Stimulated activated memory B cell treated with anti-CD40 and anti-IgM and Interleukin-4, amounts not matched to agents 10 μg/mL and 1 μg/mL and 100 μg/mL, for 72 hours (primary cell): ENCODE data around the gene ARHGDIG.

Experiments used
- ATAC-seq: fragments of 150-1000 bp; cut with Tn5 transposase; 2 replicates; pipeline ENCODE4 v1.10.0; 2021
- H3K27ac Mint-ChIP-seq: one replicate; pipeline ENCODE4 v1.8.0; 2022; ENCODE audit warnings: mild to moderate bottlenecking, mixed read lengths
- H3K27me3 Mint-ChIP-seq: one replicate; pipeline ENCODE4 v1.8.0; 2022; ENCODE audit warnings: mixed read lengths
- H3K36me3 Mint-ChIP-seq: one replicate; pipeline ENCODE4 v1.8.0; 2022; ENCODE audit warnings: mixed read lengths
- H3K4me1 Mint-ChIP-seq: one replicate; pipeline ENCODE4 v1.8.0; 2022; ENCODE audit warnings: mixed read lengths
- H3K4me3 Mint-ChIP-seq: one replicate; pipeline ENCODE4 v1.8.0; 2022; ENCODE audit warnings: mild to moderate bottlenecking, moderate library complexity, mixed read lengths
- H3K9me3 Mint-ChIP-seq: one replicate; pipeline ENCODE4 v1.8.0; 2022; ENCODE audit warnings: mixed read lengths

The ARHGDIG gene

DNA sequence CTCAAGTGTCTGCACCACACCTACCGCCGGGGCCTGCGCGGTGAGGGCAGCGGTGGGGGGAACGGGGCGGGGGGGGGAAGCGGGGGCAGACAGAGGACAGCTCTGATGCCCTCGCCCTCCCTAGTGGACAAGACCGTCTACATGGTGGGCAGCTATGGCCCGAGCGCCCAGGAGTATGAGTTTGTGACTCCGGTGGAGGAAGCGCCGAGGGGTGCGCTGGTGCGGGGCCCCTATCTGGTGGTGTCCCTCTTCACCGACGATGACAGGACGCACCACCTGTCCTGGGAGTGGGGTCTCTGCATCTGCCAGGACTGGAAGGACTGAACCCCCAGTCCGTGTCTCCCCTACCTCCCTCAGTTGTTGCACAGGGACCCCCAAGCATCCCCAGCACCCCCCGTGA is 2.1 kb downstream of the ARHGDIG start:
- no peak overlapping the region for H3K4me3 Mint-ChIP-seq
- ATAC-seq: no peak
- peaks cover 46% of the 10 kb centered on the region for H3K27me3 Mint-ChIP-seq
- no peak overlapping the region for H3K27ac Mint-ChIP-seq
- peaks cover 7% of the 10 kb centered on the region for H3K4me1 Mint-ChIP-seq
- H3K36me3 Mint-ChIP-seq: peaks cover 14% of the 10 kb centered on the region
- H3K9me3 Mint-ChIP-seq: no peaks in the 10 kb centered on the region

GRCh38 chr16:283033-283805 is 2.8 kb downstream of the ARHGDIG start, which contains the start of gene PDIA2:
Gene PDIA2, plus strand, starts transcription at chr16:283164. Its CDS starts 6 bp downstream, at chr16:283170.
- no peak within 1 kb of the TSS for H3K27ac Mint-ChIP-seq
- peaks cover 21% of the 10 kb centered on the region for H3K36me3 Mint-ChIP-seq
- no peak within 1 kb of the TSS for H3K4me3 Mint-ChIP-seq
- H3K4me1 Mint-ChIP-seq: peaks cover 7% of the 10 kb centered on the region
- ATAC-seq: no peak
- no peaks in the 10 kb centered on the region for H3K9me3 Mint-ChIP-seq
- H3K27me3 Mint-ChIP-seq: peaks cover 41% of the 10 kb centered on the region

- Mint-ChIP-seq H3K27ac (no peak overlapping the region), H3K4me3 (no peak overlapping the region), H3K9me3 (no peaks in the 10 kb centered on the region), H3K36me3 (peaks cover 23% of the 10 kb centered on the region), H3K4me1 (peaks cover under 1% of the 10 kb centered on the region), H3K27me3 (peaks cover 28% of the 10 kb centered on the region)
- no peak for ATAC-seq
Measured at GRCh38 chr16:284204-285120, 4.1 kb downstream of the ARHGDIG start.

DNA sequence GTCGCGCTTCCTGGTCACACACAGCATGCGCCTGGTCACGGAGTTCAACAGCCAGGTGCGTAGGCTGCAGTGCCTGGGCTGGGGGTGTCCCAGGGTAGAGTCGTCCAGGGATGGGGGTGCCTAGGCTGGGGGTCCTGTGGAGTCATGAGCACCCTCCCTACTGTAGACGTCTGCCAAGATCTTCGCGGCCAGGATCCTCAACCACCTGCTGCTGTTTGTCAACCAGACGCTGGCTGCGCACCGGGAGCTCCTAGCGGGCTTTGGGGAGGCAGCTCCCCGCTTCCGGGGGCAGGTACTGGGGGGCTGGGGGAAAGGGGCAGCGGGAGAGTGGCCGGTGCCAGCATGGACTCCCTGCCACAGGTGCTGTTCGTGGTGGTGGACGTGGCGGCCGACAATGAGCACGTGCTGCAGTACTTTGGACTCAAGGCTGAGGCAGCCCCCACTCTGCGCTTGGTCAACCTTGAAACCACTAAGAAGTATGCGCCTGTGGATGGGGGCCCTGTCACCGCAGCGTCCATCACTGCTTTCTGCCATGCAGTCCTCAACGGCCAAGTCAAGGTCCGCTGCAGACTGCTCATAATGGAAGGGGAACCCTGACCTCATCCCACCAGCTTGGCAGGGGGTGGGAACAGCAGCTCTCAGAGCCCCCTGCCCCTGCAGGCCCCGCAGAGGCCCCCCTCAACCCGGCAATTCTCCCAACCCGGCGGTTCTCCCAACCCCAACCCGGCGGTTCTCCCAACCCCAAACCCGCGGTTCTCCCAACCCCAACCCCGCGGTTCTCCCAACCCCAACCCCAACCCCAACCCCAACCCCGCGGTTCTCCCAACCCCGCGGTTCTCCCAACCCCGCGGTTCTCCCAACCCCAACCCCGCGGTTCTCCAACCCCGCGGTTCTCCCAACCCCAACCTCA is 5.0 kb downstream of the ARHGDIG start:
- Mint-ChIP-seq H3K27ac (no peak overlapping the region), H3K4me1 (no peaks in the 10 kb centered on the region), H3K27me3 (peaks cover 27% of the 10 kb centered on the region), H3K4me3 (no peak overlapping the region), H3K36me3 (peaks cover 27% of the 10 kb centered on the region), H3K9me3 (no peaks in the 10 kb centered on the region)
- no peak for ATAC-seq

- ATAC-seq: no peak
- H3K4me1 Mint-ChIP-seq: no peaks in the 10 kb centered on the region
- H3K9me3 Mint-ChIP-seq: no peaks in the 10 kb centered on the region
- H3K36me3 Mint-ChIP-seq: peaks cover 40% of the 10 kb centered on the region
- H3K4me3 Mint-ChIP-seq: no peak overlapping the region
- H3K27me3 Mint-ChIP-seq: peaks cover 16% of the 10 kb centered on the region
- H3K27ac Mint-ChIP-seq: no peak overlapping the region
Measured at GRCh38 chr16:286491-287297, 6.3 kb downstream of the ARHGDIG start.

GRCh38 chr16:287298-287811 is 7.0 kb downstream of the ARHGDIG start:
- no peaks in the 10 kb centered on the region for H3K4me1 Mint-ChIP-seq
- H3K4me3 Mint-ChIP-seq: no peak overlapping the region
- no peak overlapping the region for H3K27ac Mint-ChIP-seq
- peaks cover 9% of the 10 kb centered on the region for H3K27me3 Mint-ChIP-seq
- no peaks in the 10 kb centered on the region for H3K9me3 Mint-ChIP-seq
- ATAC-seq: no peak
- peaks cover 45% of the 10 kb centered on the region for H3K36me3 Mint-ChIP-seq

DNA sequence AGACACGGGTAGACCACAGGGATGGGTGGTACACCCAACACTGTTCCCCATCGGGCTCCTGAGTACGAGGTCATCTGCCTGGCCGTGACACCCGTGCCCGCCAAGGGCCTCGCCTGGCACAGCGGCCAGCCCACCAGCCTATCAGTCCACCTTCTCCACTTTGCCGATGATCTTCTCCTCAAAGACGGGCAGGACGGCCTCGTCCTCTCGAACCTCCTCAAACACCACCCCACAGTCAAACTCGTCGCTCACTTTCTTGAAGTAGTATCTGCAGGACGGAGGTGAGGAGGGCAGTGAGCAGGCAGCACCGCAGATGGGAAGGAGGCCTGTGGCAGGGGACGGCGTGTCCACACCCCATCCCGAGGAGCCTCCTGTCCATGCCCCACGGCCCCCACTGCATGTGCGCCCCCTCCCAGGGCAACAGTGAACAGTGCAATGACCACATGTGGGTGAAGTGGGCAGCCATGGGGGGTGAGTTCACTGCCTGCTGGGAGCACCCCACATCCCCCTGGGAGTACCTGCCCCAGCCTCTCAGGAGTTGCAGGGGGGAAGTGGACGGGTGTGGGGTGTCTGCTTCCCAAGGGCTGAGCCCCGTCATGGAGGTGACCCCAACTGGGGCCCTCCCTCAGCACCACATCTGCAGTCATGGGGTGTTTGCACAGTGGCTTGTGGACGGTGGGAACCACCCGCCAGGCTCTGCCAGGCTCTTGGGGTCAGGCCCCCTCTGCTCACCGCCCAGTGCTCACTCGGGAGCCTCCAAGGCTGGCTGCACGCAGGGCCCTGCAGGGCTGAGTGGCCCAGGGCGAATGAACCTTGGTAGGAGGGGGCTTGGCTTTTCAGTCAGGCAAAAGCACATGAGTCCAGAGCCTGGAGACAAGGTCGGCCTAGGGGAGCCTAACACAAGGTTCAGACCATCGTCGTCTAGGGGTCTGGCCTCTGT is 7.9 kb downstream of the ARHGDIG start:
- Mint-ChIP-seq H3K4me3 (no peak overlapping the region), H3K4me1 (no peaks in the 10 kb centered on the region), H3K36me3 (peaks cover 54% of the 10 kb centered on the region), H3K27me3 (peaks cover under 1% of the 10 kb centered on the region), H3K27ac (no peak overlapping the region), H3K9me3 (no peaks in the 10 kb centered on the region)
- ATAC-seq: no peak

DNA sequence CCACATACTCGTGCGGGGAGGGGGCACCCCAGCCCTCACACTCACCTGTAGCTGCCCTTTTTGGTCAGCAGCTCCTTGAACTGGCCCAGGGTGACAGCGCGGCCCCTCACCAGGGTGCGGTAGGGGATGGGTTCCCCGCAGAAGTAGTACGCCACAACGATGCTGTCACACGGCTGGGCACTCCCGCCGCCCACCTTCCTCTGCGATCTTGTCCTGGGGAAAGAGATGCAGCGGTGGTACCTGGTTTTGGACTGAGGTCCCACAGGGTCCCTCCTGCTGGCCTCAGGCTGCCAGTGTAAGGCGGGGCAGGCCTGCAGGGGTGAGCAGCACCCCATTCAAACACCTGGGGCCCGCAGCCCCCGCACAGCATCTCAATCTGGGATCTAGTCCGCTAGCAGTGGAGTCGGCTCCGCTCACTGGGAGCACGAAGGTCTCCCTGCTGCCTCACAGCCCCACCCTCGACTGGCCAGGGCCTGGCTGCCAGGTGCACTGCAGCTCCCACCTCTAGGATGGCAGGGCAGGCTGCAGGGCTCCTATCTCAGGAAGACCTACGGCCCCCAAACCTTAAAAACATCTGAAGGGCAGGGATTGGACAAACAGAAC is 9.1 kb downstream of the ARHGDIG start:
- Mint-ChIP-seq H3K36me3 (peaks cover 63% of the 10 kb centered on the region), H3K27ac (no peak overlapping the region), H3K9me3 (no peaks in the 10 kb centered on the region), H3K4me3 (no peak overlapping the region), H3K27me3 (no peaks in the 10 kb centered on the region), H3K4me1 (no peaks in the 10 kb centered on the region)
- ATAC-seq: no peak

DNA sequence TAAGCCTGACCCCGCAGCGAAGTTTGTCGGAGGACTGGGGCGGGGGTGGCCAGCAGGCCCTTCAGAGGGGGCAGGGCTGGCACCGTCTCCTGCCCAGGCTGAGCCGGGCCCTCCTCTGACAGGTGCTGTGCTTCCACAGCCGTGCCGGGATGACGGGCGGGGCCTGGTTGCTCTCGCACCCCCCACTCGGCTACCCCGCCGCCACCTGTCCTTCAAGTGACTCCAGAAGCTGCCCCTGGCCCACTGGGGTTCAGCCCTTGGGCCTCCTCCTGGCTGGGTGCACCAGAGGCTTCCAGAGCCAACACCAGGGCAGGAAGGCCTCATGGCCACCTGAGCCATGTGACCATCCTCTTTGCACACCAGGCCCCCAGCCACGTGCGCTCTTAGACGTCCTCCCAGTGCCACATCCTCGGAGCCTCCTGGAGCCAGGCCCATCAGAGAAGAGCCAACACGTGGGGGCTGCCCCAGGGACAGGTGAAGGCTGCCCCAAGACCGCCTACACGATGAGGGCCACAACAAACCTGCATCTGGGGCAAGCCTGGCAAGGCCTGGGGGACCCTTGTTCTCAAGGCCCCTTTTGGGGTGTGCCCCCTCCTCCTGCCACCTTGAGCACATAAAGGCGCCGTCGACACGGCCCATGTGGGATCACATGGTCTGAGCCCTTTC is 9.8 kb downstream of the ARHGDIG start:
- H3K36me3 Mint-ChIP-seq: peaks cover 63% of the 10 kb centered on the region
- H3K27me3 Mint-ChIP-seq: no peaks in the 10 kb centered on the region
- no peak overlapping the region for H3K27ac Mint-ChIP-seq
- no peak for ATAC-seq
- H3K4me1 Mint-ChIP-seq: no peaks in the 10 kb centered on the region
- H3K9me3 Mint-ChIP-seq: no peaks in the 10 kb centered on the region
- H3K4me3 Mint-ChIP-seq: no peak overlapping the region

GRCh38 chr16:290681-291405 is 10.5 kb downstream of the ARHGDIG start:
- Mint-ChIP-seq H3K4me3 (no peak overlapping the region), H3K9me3 (no peaks in the 10 kb centered on the region), H3K27ac (no peak overlapping the region), H3K4me1 (no peaks in the 10 kb centered on the region), H3K27me3 (no peaks in the 10 kb centered on the region), H3K36me3 (peaks cover 63% of the 10 kb centered on the region)
- ATAC-seq: no peak

DNA sequence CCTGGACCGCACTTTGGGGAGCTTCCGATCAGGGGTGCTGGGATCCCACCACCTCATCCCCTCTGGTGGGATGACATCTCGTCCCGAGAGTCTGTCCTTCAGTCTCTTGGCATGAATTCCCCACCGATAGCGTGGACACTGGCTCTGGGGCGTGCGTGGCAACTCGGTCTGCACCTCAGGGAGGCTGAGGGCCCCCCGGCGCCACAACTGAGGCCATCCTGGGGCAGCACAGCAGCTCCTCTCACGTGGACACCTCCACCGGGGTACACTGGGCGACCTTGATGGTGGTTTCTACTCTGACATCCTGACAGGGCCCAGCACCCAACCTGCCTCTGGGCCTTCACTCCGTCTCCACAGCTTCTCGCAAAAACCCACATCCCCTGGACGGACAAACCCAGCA is 11.1 kb downstream of the ARHGDIG start:
- H3K4me3 Mint-ChIP-seq: no peak overlapping the region
- peaks cover 59% of the 10 kb centered on the region for H3K36me3 Mint-ChIP-seq
- ATAC-seq: no peak
- no peak overlapping the region for H3K27ac Mint-ChIP-seq
- no peaks in the 10 kb centered on the region for H3K27me3 Mint-ChIP-seq
- H3K9me3 Mint-ChIP-seq: no peaks in the 10 kb centered on the region
- no peaks in the 10 kb centered on the region for H3K4me1 Mint-ChIP-seq
